Measurements from ENCODE around the gene CHD9.
A peak's percentile ranks its signal among the peaks of the same experiment; 100 is the strongest.
"Not testable (repeated sequence)": the region's sequence is repeated elsewhere in the genome, so short reads cannot be mapped to it uniquely, and the experiment has no call there.

Gene CHD9

GRCh38 chr16:53036066-53036465, 18.7 kb upstream of the CHD9 start:
- no peak for ATAC-seq
- TF ChIP-seq TCF4 (CRISPR knock-in tag; IDR thresholded peaks at IDR 0.05; ENCODE audit: borderline replicate concordance): no peak
- no peak for TF ChIP-seq CREB5 (CRISPR knock-in tag; IDR thresholded peaks at IDR 0.05; ENCODE audit: low read depth)

- not testable (repeated sequence) for ATAC-seq
These were observed 18.1 kb upstream of the CHD9 start for GRCh38 chr16:53036711-53037110.

GRCh38 chr16:53040788-53041187, 14.0 kb upstream of the CHD9 start:
- TF ChIP-seq POU6F1 (CRISPR knock-in tag; IDR thresholded peaks at IDR 0.05; ENCODE audit: borderline replicate concordance, low read depth) (no peak), CREB5 (CRISPR knock-in tag; IDR thresholded peaks at IDR 0.05; ENCODE audit: low read depth) (no peak), SNAI2 (CRISPR knock-in tag; IDR thresholded peaks at IDR 0.05) (no peak), TSHZ2 (CRISPR knock-in tag; IDR thresholded peaks at IDR 0.05) (no peak), BACH2 (CRISPR knock-in tag; IDR thresholded peaks at IDR 0.05; ENCODE audit: borderline replicate concordance) (no peak), ZNF565 (CRISPR knock-in tag; conservative IDR thresholded peaks at IDR 0.05; ENCODE audit: low read depth) (no peak), OSR1 (CRISPR knock-in tag; IDR thresholded peaks at IDR 0.05) (no peak), CSRNP3 (CRISPR knock-in tag; IDR thresholded peaks at IDR 0.05) (no peak), PATZ1 (CRISPR knock-in tag; IDR thresholded peaks at IDR 0.05; ENCODE audit: borderline replicate concordance) (no peak), TCF4 (CRISPR knock-in tag; IDR thresholded peaks at IDR 0.05; ENCODE audit: borderline replicate concordance) (no peak)
- ATAC-seq: no peak

- no peak for TF ChIP-seq CSDC2 (CRISPR knock-in tag; IDR thresholded peaks at IDR 0.05)
- TF ChIP-seq PATZ1 (CRISPR knock-in tag; IDR thresholded peaks at IDR 0.05; ENCODE audit: borderline replicate concordance): no peak
- ATAC-seq: peak; percentile 48; the same call in 2 of the 3 replicates
These were observed 13.3 kb upstream of the CHD9 start for GRCh38 chr16:53041320-53042051.

Data from SK-N-SH treated with all-trans-retinoic acid at 6 μM for 48 hours (cell line).